ENCODE results near the gene RRM2. TPM values are rescaled to one million over a fixed set of nuclear protein-coding genes. Genes with fewer than 3 reads are reported as not detected.

Gene RRM2
- 21.9 and 40.6 TPM in 2 replicates for total RNA-seq

GRCh38 chr2:10122500-10123280, at the start of gene RRM2:
RRM2 (plus strand) TSS chr2:10122739; CDS start chr2:10122799, 60 bp downstream.

DNA sequence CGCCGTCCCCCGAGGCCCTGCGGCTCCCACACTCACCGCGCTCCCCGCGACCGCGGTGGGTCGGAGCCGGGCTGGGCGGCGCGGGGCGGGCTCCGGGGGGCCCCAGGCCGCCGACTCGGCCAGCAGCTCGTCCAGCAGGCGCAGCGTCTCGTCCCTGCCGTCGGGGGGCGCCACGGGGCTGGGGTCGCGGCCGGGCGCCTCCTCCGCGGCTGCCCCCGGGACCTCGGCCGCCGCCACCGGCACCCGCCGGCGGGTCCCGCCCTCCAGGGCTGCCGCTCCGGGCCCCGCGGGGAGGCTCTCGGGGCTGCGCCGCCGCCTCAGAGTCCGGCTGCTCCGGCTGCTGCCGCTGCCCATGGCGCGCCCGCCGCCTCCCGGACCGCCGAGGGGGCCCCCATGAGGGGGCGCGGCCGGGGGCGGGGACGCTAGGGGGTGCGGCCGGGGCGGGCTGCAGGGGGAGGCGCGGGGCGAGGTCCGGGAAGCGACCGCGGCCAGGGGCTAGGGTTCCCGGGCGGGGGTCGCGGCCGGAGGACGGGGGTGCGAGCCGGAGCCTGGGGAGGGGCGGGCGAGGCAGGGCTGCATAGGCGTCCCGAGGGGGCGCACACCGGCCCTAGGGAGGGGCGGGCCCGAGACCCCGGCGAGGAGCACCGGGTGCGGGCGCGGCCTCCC, 42.5 kb upstream of the RRM2 start, which contains the start of gene CYS1:
TSS of gene CYS1 (minus strand) at position 542 of the 666 bp plus-strand sequence. CDS start at position 354, 188 bp downstream.

Other genes with a start within 250 kb of the RRM2 start
- 0.19 and 0.26 TPM in 2 replicates for gene GRHL1, start 171.0 kb upstream of the RRM2 start, total RNA-seq
- 3.4 and 3.5 TPM in 2 replicates for gene KLF11, start 79.2 kb upstream of the RRM2 start, total RNA-seq
- gene CYS1, start 42.3 kb upstream of the RRM2 start, total RNA-seq = 1.7 and 2.0 TPM in 2 replicates
- 46.4 and 59.3 TPM in 2 replicates for gene HPCAL1, start 180.2 kb downstream of the RRM2 start, total RNA-seq

Measured in aortic smooth muscle cell (primary cell).